Gastrocnemius medialis (tissue), 4 donors: ENCODE measurements around the gene ZBTB17.

Experiments
- CTCF ChIP-seq, 5 experiments: fragments of 450-650 bp in 3 of 5; fragments of 200-600 bp in 2 of 5; sonication (generic) in 2 of 5; IDR thresholded peaks in 4 of 5; conservative IDR thresholded peaks in 1 of 5; 1 replicate in 4 of 5; 2 replicates in 1 of 5; pipeline ENCODE4 v1.5.1; 2016 to 2019; ENCODE audit warnings: antibody characterized with exemption in 5 of 5, mild to moderate bottlenecking in 3 of 5, moderate library complexity in 3 of 5
- POLR2A ChIP-seq, 2 donors: fragments of 450-650 bp; IDR thresholded peaks; one replicate each; pipeline ENCODE4 v1.6.1; 2017; ENCODE audit warnings: antibody characterized with exemption in 2 of 2, mild to moderate bottlenecking in 2 of 2, moderate library complexity in 2 of 2

GRCh38 chr1:16006552-16007485 is 30.9 kb upstream of the ZBTB17 start:
- TF ChIP-seq POLR2A (IDR thresholded peaks at IDR 0.05) (no peak), CTCF (IDR thresholded peaks at IDR 0.05 in 4 of 5, conservative IDR thresholded peaks at IDR 0.05 in 1 of 5) (no peak)
